PFSK-1 (cell line): Measurements from ENCODE around the gene GPC4.

ENCODE experiments used
- FOXP2 ChIP-seq: optimal IDR thresholded peaks from 2 replicates; pipeline ENCODE3; 2011; ENCODE audit warnings: borderline replicate concordance, control low read depth, inconsistent platforms; ENCODE audit not compliant: insufficient read depth; ENCODE audit errors: extremely low read length, extremely low read depth
- POLR2AphosphoS5 ChIP-seq: IDR thresholded peaks from 2 replicates; pipeline ENCODE4 v1.6.1; 2012; ENCODE audit warnings: low read depth, mild to moderate bottlenecking, control low read depth, low read length, moderate library complexity
- SIN3A ChIP-seq: IDR thresholded peaks from 2 replicates; pipeline ENCODE4 v1.6.1; 2012; ENCODE audit warnings: mild to moderate bottlenecking, low read length, moderate library complexity, borderline replicate concordance; ENCODE audit not compliant: insufficient read depth
- TAF1 ChIP-seq: IDR thresholded peaks from 2 replicates; pipeline ENCODE4 v1.6.1; 2012; ENCODE audit warnings: low read length, control low read depth, borderline replicate concordance; ENCODE audit not compliant: insufficient read depth
- TF ChIP-seq, protein P1 (sequence below), 2 experiments: IDR thresholded peaks; 2 replicates each; pipeline versions ENCODE4 v1.6.1 to v1.8.0; 2011 to 2012; ENCODE audit warnings: low read depth in 2 of 2, low read length in 2 of 2, control low read depth in 1 of 2, inconsistent platforms in 1 of 2, mild to moderate bottlenecking in 1 of 2, moderate library complexity in 1 of 2; ENCODE audit not compliant: insufficient read depth in 1 of 2

GPC4 gene

DNA sequence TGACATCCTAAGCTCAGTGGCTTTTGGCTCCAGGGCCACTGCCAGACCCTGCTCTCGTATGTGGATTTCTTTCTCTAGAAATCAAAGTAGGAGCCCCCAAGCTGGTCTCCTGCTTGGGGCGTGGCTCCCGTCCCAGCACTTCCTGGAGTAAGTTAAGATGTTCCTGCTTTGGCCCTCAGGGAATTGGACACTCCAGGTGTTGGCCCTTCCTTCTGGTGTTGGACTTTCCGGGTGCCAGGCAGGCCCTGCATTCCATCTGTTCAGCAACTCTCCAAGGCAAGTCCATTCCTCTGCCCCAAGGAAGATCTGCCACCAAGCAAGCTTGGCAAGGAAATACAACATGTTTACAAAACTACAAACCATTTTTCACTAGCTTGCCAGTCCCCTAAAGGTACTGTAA lies 22.1 kb upstream of the GPC4 start:
- TF ChIP-seq POLR2AphosphoS5 (no peak), FOXP2 (no peak), TAF1 (no peak), SIN3A (no peak)
- TF ChIP-seq, protein P1, sequence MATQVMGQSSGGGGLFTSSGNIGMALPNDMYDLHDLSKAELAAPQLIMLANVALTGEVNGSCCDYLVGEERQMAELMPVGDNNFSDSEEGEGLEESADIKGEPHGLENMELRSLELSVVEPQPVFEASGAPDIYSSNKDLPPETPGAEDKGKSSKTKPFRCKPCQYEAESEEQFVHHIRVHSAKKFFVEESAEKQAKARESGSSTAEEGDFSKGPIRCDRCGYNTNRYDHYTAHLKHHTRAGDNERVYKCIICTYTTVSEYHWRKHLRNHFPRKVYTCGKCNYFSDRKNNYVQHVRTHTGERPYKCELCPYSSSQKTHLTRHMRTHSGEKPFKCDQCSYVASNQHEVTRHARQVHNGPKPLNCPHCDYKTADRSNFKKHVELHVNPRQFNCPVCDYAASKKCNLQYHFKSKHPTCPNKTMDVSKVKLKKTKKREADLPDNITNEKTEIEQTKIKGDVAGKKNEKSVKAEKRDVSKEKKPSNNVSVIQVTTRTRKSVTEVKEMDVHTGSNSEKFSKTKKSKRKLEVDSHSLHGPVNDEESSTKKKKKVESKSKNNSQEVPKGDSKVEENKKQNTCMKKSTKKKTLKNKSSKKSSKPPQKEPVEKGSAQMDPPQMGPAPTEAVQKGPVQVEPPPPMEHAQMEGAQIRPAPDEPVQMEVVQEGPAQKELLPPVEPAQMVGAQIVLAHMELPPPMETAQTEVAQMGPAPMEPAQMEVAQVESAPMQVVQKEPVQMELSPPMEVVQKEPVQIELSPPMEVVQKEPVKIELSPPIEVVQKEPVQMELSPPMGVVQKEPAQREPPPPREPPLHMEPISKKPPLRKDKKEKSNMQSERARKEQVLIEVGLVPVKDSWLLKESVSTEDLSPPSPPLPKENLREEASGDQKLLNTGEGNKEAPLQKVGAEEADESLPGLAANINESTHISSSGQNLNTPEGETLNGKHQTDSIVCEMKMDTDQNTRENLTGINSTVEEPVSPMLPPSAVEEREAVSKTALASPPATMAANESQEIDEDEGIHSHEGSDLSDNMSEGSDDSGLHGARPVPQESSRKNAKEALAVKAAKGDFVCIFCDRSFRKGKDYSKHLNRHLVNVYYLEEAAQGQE (IDR thresholded peaks at IDR 0.05; ENCODE audit: insufficient read depth in 1 of 2, low read depth in 2 of 2, low read length in 2 of 2): no peak

DNA sequence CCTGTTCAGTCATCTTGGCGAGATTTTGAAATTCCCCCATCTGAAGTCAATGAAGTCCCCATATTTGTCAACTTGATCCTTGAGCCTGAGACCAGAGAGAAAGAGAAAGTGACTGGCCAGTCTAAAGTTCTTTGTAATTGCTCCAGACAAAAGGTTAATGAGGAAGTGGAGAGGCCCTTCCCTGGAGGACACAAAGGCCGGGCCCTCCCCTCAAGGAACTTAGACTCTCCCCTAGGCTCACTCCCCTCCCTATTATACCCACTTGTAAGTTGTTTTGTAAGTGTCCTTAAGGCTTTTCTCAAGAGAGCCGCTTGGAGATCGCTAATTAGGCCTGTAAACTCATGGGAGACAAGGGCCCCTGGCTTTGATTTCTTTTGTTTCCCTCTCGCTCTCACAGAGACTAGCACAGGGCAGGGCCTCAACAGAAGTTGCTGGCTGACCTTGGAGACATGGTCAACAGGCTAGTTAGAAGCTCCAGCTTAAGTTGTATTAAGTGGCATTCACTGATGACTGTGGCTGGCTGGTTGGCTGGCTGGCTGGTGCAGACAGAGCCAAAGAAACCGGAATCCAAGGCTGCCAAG lies 20.3 kb upstream of the GPC4 start:
- no peak for TF ChIP-seq SIN3A
- TF ChIP-seq FOXP2: no peak
- TF ChIP-seq TAF1: no peak

DNA sequence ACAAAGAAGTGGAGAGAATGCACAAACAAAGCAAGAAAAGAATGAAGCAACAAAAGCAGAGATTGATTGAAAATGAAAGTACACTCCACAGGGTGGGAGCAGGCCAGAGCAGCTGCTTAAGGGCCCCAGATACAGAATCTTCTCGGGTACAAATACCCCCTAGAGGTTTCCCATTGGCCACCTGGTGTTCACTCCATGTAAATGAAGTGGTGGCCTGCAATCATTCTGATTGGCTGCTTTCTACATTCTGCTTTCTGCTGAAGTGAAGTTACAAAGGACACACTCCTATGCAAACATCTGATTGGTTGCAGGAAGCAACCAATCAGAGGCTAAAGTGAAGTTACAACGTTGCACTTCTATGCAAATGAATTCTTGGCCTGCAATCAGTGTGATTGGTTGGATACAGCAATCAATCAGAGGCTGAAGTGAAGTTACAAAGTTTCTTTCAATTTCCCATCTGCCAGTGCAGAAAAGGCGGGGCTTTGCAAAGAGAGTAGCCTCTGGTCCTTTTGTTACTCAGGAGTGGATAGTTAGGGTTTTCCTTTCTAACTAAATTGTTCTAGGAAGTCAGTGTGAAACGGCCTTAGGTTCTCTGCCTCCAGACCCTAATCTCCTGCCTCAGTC lies 19.0 kb upstream of the GPC4 start:
- no peak for TF ChIP-seq POLR2AphosphoS5
- no peak for TF ChIP-seq FOXP2
- no peak for TF ChIP-seq TAF1
- TF ChIP-seq, protein P1 (IDR thresholded peaks at IDR 0.05; ENCODE audit: insufficient read depth in 1 of 2, low read depth in 2 of 2, low read length in 2 of 2): no peak
- TF ChIP-seq SIN3A: no peak

DNA sequence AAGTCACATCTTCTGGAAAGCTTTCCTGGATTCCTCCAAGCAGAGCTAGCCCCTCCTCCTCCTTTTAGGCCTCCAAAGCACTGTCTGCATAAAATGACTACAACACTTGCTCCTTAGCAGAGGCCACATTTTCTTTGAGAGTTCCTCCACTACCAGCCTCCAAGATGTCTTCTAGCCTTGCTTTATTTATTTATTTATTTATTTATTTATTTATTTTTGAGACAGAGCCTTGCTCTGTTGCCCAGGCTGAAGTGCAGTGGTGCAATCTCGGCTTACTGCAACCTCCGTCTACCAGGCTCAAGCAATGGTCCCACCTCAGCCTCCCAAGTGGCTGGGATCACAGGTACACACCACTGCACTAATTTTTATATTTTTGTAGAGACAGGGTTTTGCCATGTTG lies 4.6 kb upstream of the GPC4 start:
- TF ChIP-seq FOXP2 (no peak), SIN3A (no peak), POLR2AphosphoS5 (no peak), TAF1 (no peak)
- TF ChIP-seq, protein P1 (IDR thresholded peaks at IDR 0.05; ENCODE audit: insufficient read depth in 1 of 2, low read depth in 2 of 2, low read length in 2 of 2): no peak

DNA sequence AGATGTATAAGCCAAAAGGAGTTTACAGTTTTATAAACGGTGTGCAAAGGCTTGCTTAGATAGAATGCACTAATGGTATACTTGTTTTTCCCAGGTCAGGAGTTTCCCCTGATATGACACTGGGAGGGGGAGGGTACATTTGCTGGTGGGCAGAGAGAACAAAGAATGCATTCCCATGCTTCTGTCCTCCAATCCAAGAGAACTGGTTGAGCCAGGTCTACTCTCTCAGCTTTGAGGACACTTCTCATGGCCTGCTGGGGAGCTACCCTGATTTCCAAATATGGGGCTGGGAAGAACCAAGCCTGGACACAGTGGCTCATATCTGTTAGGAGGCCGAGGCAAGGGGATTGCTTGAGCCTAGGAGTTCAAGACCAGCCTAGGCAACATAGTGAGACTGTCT lies 3.3 kb upstream of the GPC4 start:
- TF ChIP-seq POLR2AphosphoS5: no peak
- TF ChIP-seq TAF1: no peak
- TF ChIP-seq FOXP2: no peak
- TF ChIP-seq, protein P1 (IDR thresholded peaks at IDR 0.05; ENCODE audit: insufficient read depth in 1 of 2, low read depth in 2 of 2, low read length in 2 of 2): no peak
- TF ChIP-seq SIN3A: no peak
